ENCODE data around the gene SMC1A.
"Not testable (repeated sequence)": the region's sequence is repeated elsewhere in the genome, so short reads cannot be mapped to it uniquely, and the experiment has no call there.

Gene SMC1A

DNA sequence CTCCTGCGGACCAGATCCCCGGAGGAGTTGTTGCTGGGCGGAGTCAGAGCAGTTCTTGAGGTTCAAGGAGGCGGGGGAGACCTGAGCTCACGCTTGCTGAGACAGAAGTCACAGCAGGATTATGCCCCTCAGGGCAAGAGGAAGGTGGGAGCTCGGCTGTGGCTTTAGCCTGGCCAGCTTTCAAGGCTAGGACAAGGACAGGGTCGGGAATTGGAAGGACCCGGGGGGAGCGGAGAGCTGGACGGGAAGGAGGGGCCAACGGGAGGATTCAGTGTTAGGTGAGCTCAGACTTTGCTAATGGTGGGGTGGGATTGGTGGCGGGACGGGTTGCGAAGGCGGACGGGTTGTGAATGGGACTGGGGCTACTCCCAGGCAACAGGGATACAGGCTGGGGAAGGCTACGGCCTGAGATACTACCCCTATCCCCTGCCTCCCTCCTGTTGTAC lies 430 bp upstream of the SMC1A start, which contains the start of gene RIBC1:
RIBC1 (plus strand) TSS at position 13 of the 446 bp plus-strand sequence. CDS start 3,404 bp downstream, outside the sequence.
- DNase-seq (ENCODE audit: low read depth in 2 of 2, low spot score in 1 of 2): no peak

GRCh38 chrX:53421772-53422085 lies 725 bp downstream of the SMC1A start:
- DNase-seq (ENCODE audit: low read depth in 2 of 2, low spot score in 1 of 2): no peak

- no peak for DNase-seq (ENCODE audit: low read depth in 2 of 2, low spot score in 1 of 2)
Observed at GRCh38 chrX:53421125-53421524, 1.3 kb downstream of the SMC1A start.

DNA sequence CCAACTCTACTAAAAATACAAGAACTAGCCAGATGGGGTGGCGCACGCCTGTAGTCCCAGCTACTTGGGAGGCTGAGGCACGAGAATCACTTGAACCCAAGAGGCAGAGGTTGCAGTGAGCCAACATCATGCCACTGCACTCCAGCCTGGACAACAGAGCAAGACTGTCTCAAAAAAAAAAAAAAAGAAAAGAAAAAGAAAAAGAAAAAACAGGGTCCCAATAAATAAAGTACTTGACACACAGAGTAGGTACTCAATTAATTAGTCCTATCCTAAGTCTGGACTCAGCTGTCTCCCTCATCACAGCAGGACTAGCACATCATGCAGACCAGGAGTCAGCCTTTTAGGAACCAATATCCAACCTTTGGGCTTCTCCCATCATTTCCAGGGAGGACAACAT lies 2.1 kb downstream of the SMC1A start:
- DNase-seq (ENCODE audit: low read depth in 2 of 2, low spot score in 1 of 2): not testable (repeated sequence)

GRCh38 chrX:53412446-53412845 lies 10.0 kb downstream of the SMC1A start:
- DNase-seq (ENCODE audit: low read depth in 2 of 2, low spot score in 1 of 2): no peak

GRCh38 chrX:53403535-53403934 lies 18.9 kb downstream of the SMC1A start:
- DNase-seq (ENCODE audit: low read depth in 2 of 2, low spot score in 1 of 2): no peak

- DNase-seq (ENCODE audit: low read depth in 2 of 2, low spot score in 1 of 2): no peak
Observed at GRCh38 chrX:53398216-53398615, 24.2 kb downstream of the SMC1A start.

DNA sequence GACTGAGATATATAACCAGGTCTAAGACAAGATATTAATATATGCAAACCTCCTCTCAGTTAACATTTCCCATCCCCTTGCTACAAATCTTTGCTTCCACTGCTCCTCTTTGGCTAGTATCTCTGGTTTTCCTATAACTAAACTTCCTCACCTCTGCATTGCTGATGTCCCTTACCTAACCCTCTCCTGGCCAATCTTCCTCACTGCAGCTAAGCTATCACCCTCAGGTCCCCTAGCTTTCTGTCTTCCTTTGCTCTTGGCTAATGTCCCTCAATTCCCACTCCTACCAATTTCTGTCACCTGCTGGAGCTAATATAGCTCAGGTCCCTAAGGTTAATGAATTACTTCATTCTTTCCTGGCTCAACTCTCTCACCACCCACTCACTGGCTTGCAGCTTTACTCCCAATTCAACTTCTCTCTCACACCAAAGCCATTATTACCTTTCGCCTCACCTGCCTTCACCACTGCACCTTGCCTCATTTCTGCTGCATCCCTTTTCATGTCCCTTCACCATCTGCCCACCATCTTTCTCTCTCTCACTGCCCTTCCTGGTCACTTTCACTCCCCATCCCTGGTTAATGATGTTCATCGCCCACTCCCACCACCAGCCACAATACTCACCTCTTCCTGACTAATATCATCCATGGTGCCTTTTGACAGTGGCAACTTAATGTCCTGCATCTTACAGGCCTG lies 26.7 kb downstream of the SMC1A start:
- no peak for DNase-seq (ENCODE audit: low read depth in 2 of 2, low spot score in 1 of 2)

DNA sequence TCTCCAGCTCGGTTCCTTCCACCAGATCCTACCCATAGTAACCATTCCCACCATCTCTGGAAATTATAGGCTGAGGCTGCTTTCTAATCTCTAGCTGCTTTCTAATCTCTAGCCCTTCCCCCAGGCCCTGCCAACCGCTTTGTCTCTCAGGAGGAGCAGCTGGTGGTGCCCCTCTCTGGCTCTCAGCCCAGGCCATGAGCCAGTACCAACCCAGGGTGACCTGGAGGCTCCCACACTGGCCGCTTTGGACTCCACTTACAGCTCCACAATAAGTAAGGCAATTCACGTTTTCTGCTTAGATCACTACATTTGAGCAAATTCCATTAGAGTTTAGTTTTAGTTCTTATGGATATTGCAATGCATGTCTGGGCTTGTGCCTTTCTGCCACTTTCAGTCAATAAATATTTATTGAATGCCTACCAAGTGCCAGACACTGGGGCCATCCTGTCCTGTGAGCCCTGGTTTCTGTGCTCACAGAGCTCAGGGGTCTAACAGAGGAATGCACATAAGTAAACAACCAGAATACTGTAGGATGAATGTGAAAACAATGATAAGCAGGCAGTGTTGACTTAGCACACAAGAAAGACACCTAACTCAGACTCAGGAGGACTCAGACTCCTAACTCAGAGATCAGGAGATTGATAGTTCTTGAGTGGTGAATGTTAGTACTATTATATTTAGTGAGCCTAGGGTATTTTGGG lies 38.9 kb downstream of the SMC1A start:
- DNase-seq (ENCODE audit: low read depth in 2 of 2, low spot score in 1 of 2): no peak

DNA sequence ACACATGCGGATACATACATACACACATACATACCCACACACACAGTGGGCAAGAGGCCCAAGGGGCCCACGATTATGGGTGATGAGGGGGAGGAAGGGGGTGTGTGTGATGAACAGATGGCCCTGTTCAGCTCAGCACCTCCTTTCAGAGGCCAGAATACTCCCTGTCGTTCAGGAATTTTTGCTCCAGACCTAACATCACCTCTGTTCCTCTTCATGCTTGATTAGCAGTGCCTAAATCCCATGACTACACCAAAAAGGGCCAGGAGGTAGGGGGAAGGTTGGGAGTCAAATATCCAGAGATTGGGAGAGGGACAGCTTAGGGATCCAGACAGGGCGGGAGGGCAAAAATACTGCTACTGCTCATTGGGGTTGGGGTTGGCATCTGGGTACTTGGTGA lies 42.7 kb downstream of the SMC1A start:
- no peak for DNase-seq (ENCODE audit: low read depth in 2 of 2, low spot score in 1 of 2)

DNA sequence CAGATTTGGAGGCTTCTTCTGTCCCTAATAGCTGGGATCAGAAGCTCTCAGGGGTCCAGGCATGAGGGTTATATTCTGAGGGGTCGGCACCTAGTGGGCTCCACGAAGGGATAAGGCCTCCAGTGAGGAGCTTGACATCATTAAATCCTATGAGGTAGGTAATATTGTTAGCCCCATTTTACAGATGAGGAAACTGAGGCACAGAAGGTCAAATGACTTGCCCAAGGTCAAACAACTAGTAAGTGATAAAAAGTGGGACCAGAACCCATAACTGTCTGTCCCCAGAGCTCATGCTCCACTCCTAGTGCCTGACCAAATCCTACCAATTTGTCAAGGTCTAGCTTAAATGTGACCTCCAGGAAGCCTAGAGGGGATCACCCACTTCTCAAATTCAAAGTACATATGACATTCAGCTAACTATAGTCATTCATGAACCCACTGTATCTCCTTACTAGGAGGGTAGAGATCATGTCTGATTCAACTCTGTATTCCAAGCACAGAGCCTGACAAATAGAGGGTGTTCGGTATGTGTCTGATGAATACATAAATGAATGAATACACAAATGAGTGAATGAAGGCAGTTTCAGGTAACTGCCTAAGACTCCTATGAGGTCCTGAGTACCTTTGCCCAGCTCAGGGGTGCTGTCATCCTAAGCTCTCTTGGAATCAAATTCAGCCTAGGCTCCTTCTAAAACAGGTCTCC lies 43.3 kb downstream of the SMC1A start:
- DNase-seq (ENCODE audit: low read depth in 2 of 2, low spot score in 1 of 2): no peak

DNA sequence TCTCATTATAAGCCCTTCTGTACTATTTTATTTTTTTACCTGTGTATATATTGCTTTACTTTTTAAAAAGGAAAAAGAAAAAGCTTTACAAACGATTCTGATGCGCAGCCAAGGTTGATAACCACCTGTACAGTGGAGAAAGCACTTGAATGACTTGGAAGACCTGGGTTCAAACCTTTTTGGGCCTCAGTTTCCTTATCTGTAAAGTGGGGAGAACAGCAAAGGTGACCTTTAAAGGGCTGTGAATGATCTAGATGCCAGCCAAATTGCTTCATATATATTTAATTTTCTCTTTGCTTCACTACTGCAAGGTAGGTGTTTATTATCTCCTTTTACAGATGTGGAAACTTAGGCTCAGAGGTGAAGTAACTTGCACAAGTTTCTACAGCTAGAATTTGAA lies 45.0 kb downstream of the SMC1A start:
- DNase-seq (ENCODE audit: low read depth in 2 of 2, low spot score in 1 of 2): no peak

DNA sequence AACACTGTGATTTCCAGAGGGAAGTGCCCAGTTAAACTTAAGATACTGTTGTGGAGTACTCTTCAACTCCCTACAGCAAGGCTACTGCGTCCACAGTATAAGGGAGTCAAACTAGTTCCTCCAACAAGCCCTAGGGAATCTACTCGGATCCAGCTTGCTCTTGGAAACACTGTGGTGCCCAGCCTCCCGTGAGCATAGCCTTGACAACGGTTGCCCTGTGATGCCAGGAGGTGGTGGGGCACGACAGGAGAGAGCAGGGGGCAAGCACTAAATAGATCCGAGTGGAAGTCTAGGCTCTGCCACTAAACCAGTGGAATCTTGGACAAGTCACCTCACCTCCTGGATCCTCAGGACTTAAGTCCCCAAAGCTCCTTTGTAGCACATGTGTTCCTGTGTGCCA lies 45.6 kb downstream of the SMC1A start:
- no peak for DNase-seq (ENCODE audit: low read depth in 2 of 2, low spot score in 1 of 2)

DNA sequence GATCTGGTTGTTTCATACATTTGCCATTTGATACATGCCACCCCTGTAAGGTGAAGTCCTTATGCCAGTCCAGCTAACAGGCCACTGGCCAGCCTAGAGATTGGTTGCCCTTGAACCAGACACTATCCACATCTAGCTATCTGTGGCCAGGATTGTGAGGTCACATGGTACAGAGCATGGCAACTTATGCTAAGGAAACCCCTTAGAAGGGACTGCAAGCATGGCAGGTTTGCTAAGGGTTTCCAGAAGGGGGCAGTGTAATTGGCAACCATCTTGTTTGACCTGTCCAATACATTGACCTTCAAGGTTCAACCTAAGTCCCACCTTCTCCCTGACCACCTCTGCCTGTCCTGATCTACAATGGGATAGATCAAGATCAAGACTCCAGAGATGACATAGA lies 47.5 kb downstream of the SMC1A start:
- DNase-seq (ENCODE audit: low read depth in 2 of 2, low spot score in 1 of 2): no peak

- DNase-seq (ENCODE audit: low read depth in 2 of 2, low spot score in 1 of 2): no peak
Observed at GRCh38 chrX:53374222-53374820, 48.1 kb downstream of the SMC1A start.

- DNase-seq (ENCODE audit: low read depth in 2 of 2, low spot score in 1 of 2): no peak
Observed at GRCh38 chrX:53373307-53373706, 49.1 kb downstream of the SMC1A start.

- DNase-seq (ENCODE audit: low read depth in 2 of 2, low spot score in 1 of 2): not testable (repeated sequence)
Observed at GRCh38 chrX:53366454-53366853, 56.0 kb downstream of the SMC1A start.

- no peak for DNase-seq (ENCODE audit: low read depth in 2 of 2, low spot score in 1 of 2)
Observed at GRCh38 chrX:53362449-53362848, 60.0 kb downstream of the SMC1A start.

DNA sequence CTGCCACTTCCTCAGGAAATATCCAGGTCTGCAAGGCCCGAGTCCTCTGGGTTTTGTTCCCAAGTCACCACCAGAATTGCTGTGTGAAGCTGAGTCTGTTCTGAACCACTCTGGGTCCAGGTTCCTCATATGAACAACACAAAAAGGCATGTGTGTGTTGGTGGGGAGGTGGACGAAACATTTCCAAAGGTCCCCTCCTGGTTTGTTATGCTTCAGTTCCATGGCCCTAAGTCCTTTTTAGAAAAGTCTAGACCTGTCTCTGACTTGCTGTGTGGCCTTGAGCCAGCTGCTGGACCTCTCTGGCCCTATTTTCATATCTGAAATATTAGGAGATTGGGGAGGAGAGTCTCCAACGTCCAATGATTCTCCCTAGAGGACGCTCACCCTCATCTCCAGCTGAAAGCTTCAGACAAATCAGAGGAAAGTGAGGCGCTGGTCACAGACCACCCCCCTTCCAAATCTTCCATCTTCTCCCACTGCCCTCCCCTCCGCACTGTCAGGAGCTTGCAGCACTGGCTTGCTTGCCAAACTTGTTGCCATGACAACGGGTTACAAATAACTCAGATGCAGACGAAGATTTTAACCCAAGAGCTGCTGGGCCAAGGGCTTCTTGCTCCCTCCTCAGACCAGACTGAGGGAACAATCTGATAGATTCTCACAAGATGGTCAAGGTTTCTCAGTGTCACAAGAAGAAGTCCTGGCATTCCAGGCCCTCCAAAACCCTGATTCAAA lies 64.5 kb downstream of the SMC1A start:
- DNase-seq (ENCODE audit: low read depth in 2 of 2, low spot score in 1 of 2): no peak

- no peak for DNase-seq (ENCODE audit: low read depth in 2 of 2, low spot score in 1 of 2)
Observed at GRCh38 chrX:53356186-53356585, 66.3 kb downstream of the SMC1A start.

- DNase-seq (ENCODE audit: low read depth in 2 of 2, low spot score in 1 of 2): no peak
Observed at GRCh38 chrX:53354669-53355068, 67.8 kb downstream of the SMC1A start.
